H1 (cell line): ENCODE data around the gene HNF1A. TPM values are rescaled to one million over a fixed set of nuclear protein-coding genes. Genes with fewer than 3 reads are reported as not detected.

Experiments used
- CTCF ChIA-PET: fragments of 300-600 bp; sonication (Branson Sonifier 250); formaldehyde crosslinking; loops from one replicate; lab custom pipeline; 2021; ENCODE audit not compliant: partially characterized antibody; lab: Charles Lee
- POLR2A ChIA-PET: fragments of 300-600 bp; sonication (Branson Sonifier 250); formaldehyde crosslinking; loops from one replicate; lab custom pipeline; 2021; ENCODE audit warnings: inconsistent platforms; ENCODE audit not compliant: partially characterized antibody; lab: Charles Lee
- DNase-seq, 2 experiments: peaks; one replicate each; pipeline versions ENCODE4 v3.0.0 to v3.0.0-alpha.2; 2010 to 2022; ENCODE audit warnings: low spot score in 2 of 2, low read depth in 1 of 2, mixed read lengths in 1 of 2
- FAIRE-seq: peaks from 2 replicates; lab custom pipeline; 2011; peaks lifted over from hg19 to GRCh38; lab: Jason Lieb, UNC
- H2AFZ ChIP-seq: 2 replicates; pipeline ENCODE4 v1.8.1; 2012; ENCODE audit warnings: low read length, inconsistent platforms
- H2AK5ac ChIP-seq: 2 replicates; pipeline ENCODE4 v1.6.1; 2013; ENCODE audit warnings: low read depth, low read length
- H2BK120ac ChIP-seq: replicated peaks from 2 replicates; pipeline ENCODE3; 2013; ENCODE audit warnings: low read depth, low read length, inconsistent platforms
- H2BK12ac ChIP-seq: 2 replicates; pipeline ENCODE4 v1.6.1; 2013; ENCODE audit warnings: low read depth, low read length
- H2BK15ac ChIP-seq: 2 replicates; pipeline ENCODE4 v1.6.1; 2013; ENCODE audit warnings: low read length
- H2BK20ac ChIP-seq: 2 replicates; pipeline ENCODE4 v1.6.1; 2013; ENCODE audit warnings: low read length
- H2BK5ac ChIP-seq: 2 replicates; pipeline ENCODE4 v1.6.1; 2013; ENCODE audit warnings: low read depth, low read length
- H3K14ac ChIP-seq: 2 replicates; pipeline ENCODE4 v1.6.1; 2013; ENCODE audit warnings: inconsistent platforms; ENCODE audit not compliant: insufficient read length
- H3K18ac ChIP-seq: 2 replicates; pipeline ENCODE4 v1.6.1; 2013; ENCODE audit warnings: low read length; ENCODE audit errors: extremely low read depth
- H3K23ac ChIP-seq: 2 replicates; pipeline ENCODE4 v1.6.1; 2013; ENCODE audit warnings: inconsistent platforms; ENCODE audit not compliant: insufficient read length
- H3K23me2 ChIP-seq: 2 replicates; pipeline ENCODE4 v1.6.1; 2013; ENCODE audit warnings: low read depth, low read length
- H3K27ac ChIP-seq: 2 replicates; pipeline ENCODE4 v1.6.1; 2011; ENCODE audit warnings: low read depth, low read length, inconsistent platforms
- H3K27me3 ChIP-seq, 4 experiments: replicated peaks in 1 of 4; 1 replicate in 1 of 4; 2 replicates in 3 of 4; pipeline versions ENCODE4 v1.6.1 to v1.8.1; 2011 to 2013; ENCODE audit warnings: low read length in 3 of 4, mild to moderate bottlenecking in 3 of 4, inconsistent platforms in 2 of 4, mixed read lengths in 2 of 4, moderate library complexity in 1 of 4; ENCODE audit not compliant: control insufficient read depth in 3 of 4, insufficient read depth in 3 of 4; ENCODE audit errors: extremely low read depth in 1 of 4
- H3K36me3 ChIP-seq, 4 experiments: 2 replicates each; pipeline versions ENCODE4 v1.6.1 to v1.8.1; 2011 to 2013; ENCODE audit warnings: mild to moderate bottlenecking in 4 of 4, low read length in 3 of 4, moderate library complexity in 2 of 4, control low read depth in 1 of 4, inconsistent platforms in 1 of 4; ENCODE audit not compliant: insufficient read depth in 4 of 4, control insufficient read depth in 2 of 4
- H3K4ac ChIP-seq: replicated peaks from 2 replicates; pipeline ENCODE3; 2013; ENCODE audit warnings: low read length, low read depth, mixed read lengths, inconsistent platforms; ENCODE audit not compliant: insufficient read length
- H3K4me1 ChIP-seq, 4 experiments: replicated peaks in 1 of 4; 1 replicate in 1 of 4; 2 replicates in 3 of 4; pipeline versions ENCODE4 v1.6.1 to v1.8.1; 2011 to 2013; ENCODE audit warnings: low read length in 3 of 4, inconsistent platforms in 2 of 4, mixed read lengths in 1 of 4; ENCODE audit not compliant: insufficient read depth in 4 of 4, control insufficient read depth in 3 of 4
- H3K4me2 ChIP-seq, 2 experiments: 2 replicates each; pipeline versions ENCODE4 v1.6.1 to v1.8.1; 2011 to 2013; ENCODE audit warnings: low read depth in 2 of 2, low read length in 2 of 2, control low read depth in 1 of 2, inconsistent platforms in 1 of 2, mild to moderate bottlenecking in 1 of 2; ENCODE audit not compliant: insufficient read depth in 1 of 2
- H3K4me3 ChIP-seq, 4 experiments: fragments of 200-600, 300-600 bp in 1 of 4; sonication (generic), shearing (Covaris generic), sonication (Bioruptor Twin) in 1 of 4; 2 replicates each; pipeline versions ENCODE4 v1.5.1 to v1.8.1; 2011 to 2016; ENCODE audit warnings: low read length in 4 of 4, low read depth in 3 of 4, control low read depth in 2 of 4, inconsistent platforms in 2 of 4, mild to moderate bottlenecking in 2 of 4, mixed read lengths in 1 of 4, moderate library complexity in 1 of 4; ENCODE audit not compliant: insufficient read depth in 2 of 4; ENCODE audit errors: extremely low read depth in 1 of 4
- H3K56ac ChIP-seq: replicated peaks from 2 replicates; pipeline ENCODE3; 2013; ENCODE audit warnings: low read depth, mild to moderate bottlenecking, mixed read lengths, low read length, inconsistent platforms; ENCODE audit not compliant: insufficient read length
- H3K79me1 ChIP-seq: 2 replicates; pipeline ENCODE4 v1.6.1; 2013; ENCODE audit warnings: low read depth, low read length, control low read depth
- H3K79me2 ChIP-seq, 2 experiments: 2 replicates each; pipeline versions ENCODE4 v1.6.1 to v1.8.1; 2012 to 2013; ENCODE audit warnings: low read length in 2 of 2, mild to moderate bottlenecking in 2 of 2, inconsistent platforms in 1 of 2; ENCODE audit not compliant: insufficient read depth in 2 of 2, control insufficient read depth in 1 of 2
- H3K9ac ChIP-seq, 4 experiments: replicated peaks in 1 of 4; 1 replicate in 1 of 4; 2 replicates in 3 of 4; pipeline versions ENCODE4 v1.6.1 to v1.8.1; 2011 to 2013; ENCODE audit warnings: low read depth in 3 of 4, low read length in 3 of 4, control low read depth in 2 of 4, mild to moderate bottlenecking in 2 of 4, moderate library complexity in 2 of 4, inconsistent platforms in 1 of 4; ENCODE audit errors: extremely low read depth in 1 of 4
- H3K9me3 ChIP-seq, 2 experiments: 2 replicates each; pipeline versions ENCODE4 v1.6.1 to v1.8.1; 2012 to 2013; ENCODE audit warnings: mild to moderate bottlenecking in 2 of 2, moderate library complexity in 2 of 2, control low read depth in 1 of 2, inconsistent platforms in 1 of 2, low read depth in 1 of 2, low read length in 1 of 2, mixed read lengths in 1 of 2; ENCODE audit not compliant: insufficient read depth in 2 of 2
- H4K20me1 ChIP-seq, 2 experiments: replicated peaks in 1 of 2; 2 replicates each; pipeline versions ENCODE3 to v1.8.1; 2011 to 2013; ENCODE audit warnings: inconsistent platforms in 2 of 2, low read length in 2 of 2, mild to moderate bottlenecking in 1 of 2; ENCODE audit not compliant: insufficient read depth in 2 of 2, control insufficient read depth in 1 of 2
- H4K5ac ChIP-seq: 2 replicates; pipeline ENCODE4 v1.6.1; 2013; ENCODE audit warnings: low read length, low read depth, mixed read lengths, inconsistent platforms; ENCODE audit not compliant: insufficient read length
- H4K8ac ChIP-seq: 2 replicates; pipeline ENCODE4 v1.8.0; 2013; ENCODE audit warnings: mild to moderate bottlenecking, moderate library complexity, low read length, inconsistent platforms; ENCODE audit not compliant: insufficient read depth; ENCODE audit errors: extremely low read depth
- H4K91ac ChIP-seq: replicated peaks from 2 replicates; pipeline ENCODE3; 2013; ENCODE audit warnings: low read length, mixed read lengths, inconsistent platforms; ENCODE audit not compliant: insufficient read length
- CTBP2 ChIP-seq: IDR thresholded peaks from 2 replicates; pipeline ENCODE4 v1.7.0; 2011; ENCODE audit warnings: borderline replicate concordance, mild to moderate bottlenecking, moderate library complexity, mixed read lengths, low read length; ENCODE audit not compliant: insufficient read depth, insufficient read length
- PHF8 ChIP-seq: fragments of 200-600 bp; sonication (generic); conservative IDR thresholded peaks from 2 replicates; pipeline ENCODE4 v1.7.1; 2012; ENCODE audit warnings: low read depth, mild to moderate bottlenecking, inconsistent platforms, low read length, moderate library complexity
- RXRA ChIP-seq: IDR thresholded peaks from 2 replicates; pipeline ENCODE4 v1.6.1; 2011; ENCODE audit warnings: low read depth, mild to moderate bottlenecking, low read length, moderate library complexity; ENCODE audit not compliant: insufficient read depth
- SIX5 ChIP-seq: IDR thresholded peaks from 2 replicates; pipeline ENCODE4 v1.6.1; 2011; ENCODE audit warnings: mild to moderate bottlenecking, low read depth, low read length
- SP1 ChIP-seq: IDR thresholded peaks from 2 replicates; pipeline ENCODE4 v1.6.1; 2011; ENCODE audit warnings: low read depth, low read length
- SP2 ChIP-seq: IDR thresholded peaks from 2 replicates; pipeline ENCODE4 v1.6.1; 2012; ENCODE audit warnings: mild to moderate bottlenecking, low read length, inconsistent platforms
- TAF7 ChIP-seq: optimal IDR thresholded peaks from 2 replicates; pipeline ENCODE3; 2011; ENCODE audit warnings: low read depth, mild to moderate bottlenecking, inconsistent platforms, low read length, moderate library complexity, borderline replicate concordance
- WGBS, 2 experiments: shearing (Covaris generic) in 1 of 2; methylation state at CpG; one replicate each; pipeline versions ENCODE4 v1.1.6 to v1.1.7; 2013 to 2015; ENCODE audit warnings: low lambda C conversion rate in 2 of 2, mixed read lengths in 2 of 2, inconsistent platforms in 1 of 2, low coverage in 1 of 2, missing lambda C conversion rate in 1 of 2; ENCODE audit not compliant: insufficient replicate concordance in 2 of 2, insufficient coverage in 1 of 2, insufficient read length in 1 of 2; ENCODE audit errors: extremely low coverage in 1 of 2, missing lambda C conversion rate in 1 of 2; 5-methylcytosine and 5-hydroxymethylcytosine counted together
- polyA plus RNA-seq, 7 experiments: library from polyadenylated mRNA; depleted of rRNA in 3 of 7; stranded (reverse) in 5 of 7; unstranded in 2 of 7; fragments of >200 nt in 5 of 7; fragments of 200-250 nt in 2 of 7; gene quantifications; 1 replicate in 5 of 7; 2 replicates in 1 of 7; 4 replicates in 1 of 7; pipeline versions ENCODE4 v1.2.1 to v1.2.3, GENCODE V29; 2011 to 2013; ENCODE audit warnings: missing spikeins in 2 of 7, mixed read lengths in 2 of 7
- total RNA-seq: library from RNA; stranded (reverse); fragmentation: NEBNext Ultra II Directional; extraction: Animal tissue kit (Norgen Biotek cat#: 25700); gene quantifications from 2 replicates; pipeline ENCODE4 v1.2.1, GENCODE V29; 2021
- TF ChIP-seq, protein P1 (sequence below): IDR thresholded peaks from 2 replicates; pipeline ENCODE4 v1.6.1; 2012; ENCODE audit warnings: inconsistent platforms
- TF ChIP-seq, protein P2 (sequence below): IDR thresholded peaks from 2 replicates; pipeline ENCODE4 v1.6.1; 2011; ENCODE audit warnings: low read length, improper control_type of control experiment

The HNF1A gene
- total and polyA plus RNA-seq, 2 of the 8 experiments (the other 6 are each of a cell fraction or from before 2014, with no cell fraction given): not detected

- peaks cover 0 to 3% (median 0%) of the 10 kb centered on the region in 4 experiments; a peak in 2 of 7 replicates for H3K4me1 ChIP-seq
- H3K4ac ChIP-seq: no peak overlapping the region
- no peak overlapping the region for H2BK12ac ChIP-seq
- H3K14ac ChIP-seq: no peak overlapping the region
- no peak for DNase-seq
- POLR2A ChIA-PET: no interaction called here
- H3K23me2 ChIP-seq: no peaks in the 10 kb centered on the region
- H2BK5ac ChIP-seq: peak overlapping the region; percentile 35; the same call in 1 of the 2 replicates
- TF ChIP-seq SP1 (no peak), CTBP2 (no peak), PHF8 (no peak), RXRA (no peak), SP2 (no peak), SIX5 (no peak), TAF7 (no peak)
- TF ChIP-seq, protein P1, sequence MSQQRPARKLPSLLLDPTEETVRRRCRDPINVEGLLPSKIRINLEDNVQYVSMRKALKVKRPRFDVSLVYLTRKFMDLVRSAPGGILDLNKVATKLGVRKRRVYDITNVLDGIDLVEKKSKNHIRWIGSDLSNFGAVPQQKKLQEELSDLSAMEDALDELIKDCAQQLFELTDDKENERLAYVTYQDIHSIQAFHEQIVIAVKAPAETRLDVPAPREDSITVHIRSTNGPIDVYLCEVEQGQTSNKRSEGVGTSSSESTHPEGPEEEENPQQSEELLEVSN: no peak
- TF ChIP-seq, protein P2, sequence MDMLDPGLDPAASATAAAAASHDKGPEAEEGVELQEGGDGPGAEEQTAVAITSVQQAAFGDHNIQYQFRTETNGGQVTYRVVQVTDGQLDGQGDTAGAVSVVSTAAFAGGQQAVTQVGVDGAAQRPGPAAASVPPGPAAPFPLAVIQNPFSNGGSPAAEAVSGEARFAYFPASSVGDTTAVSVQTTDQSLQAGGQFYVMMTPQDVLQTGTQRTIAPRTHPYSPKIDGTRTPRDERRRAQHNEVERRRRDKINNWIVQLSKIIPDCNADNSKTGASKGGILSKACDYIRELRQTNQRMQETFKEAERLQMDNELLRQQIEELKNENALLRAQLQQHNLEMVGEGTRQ: no peak
- TF ChIP-seq, all 59 proteins: peak for 0
- Histone ChIP-seq H3K9me3 (no peaks in the 10 kb centered on the region), H3K23ac (no peak overlapping the region), H4K91ac (no peak overlapping the region), H4K8ac (peak overlapping the region; percentile 42; the same call in 1 of the 2 replicates), H4K5ac (no peak overlapping the region), H3K4me3 (no peak overlapping the region), H3K79me2 (no peaks in the 10 kb centered on the region), H2BK15ac (no peak overlapping the region; the same call in 1 of the 2 replicates), H3K27ac (no peak overlapping the region), H3K27me3 (no peaks in the 10 kb centered on the region), H3K56ac (no peak overlapping the region), H4K20me1 (no peaks in the 10 kb centered on the region), H2BK120ac (no peak overlapping the region), H3K79me1 (no peaks in the 10 kb centered on the region), H3K9ac (no peak overlapping the region), H3K18ac (no peak overlapping the region), H2BK20ac (no peak overlapping the region), H2AK5ac (no peak overlapping the region), H3K36me3 (no peaks in the 10 kb centered on the region), H2AFZ (peak overlapping the region; percentile 12; the same call in 1 of the 2 replicates), H3K4me2 (no peak overlapping the region)
- CTCF ChIA-PET: interaction anchor here (0.6 to 1.7 kb wide), 7 partner anchors 9 to 227 kb away, joined by 3 to 6 read pairs (median 3); no protein-coding TSS in a partner anchor
- FAIRE-seq: no peak
- 81% methylated on average over 13 of the region's 13 CpGs; no CpG with 5 or more reads in 1 of the 2 experiments for WGBS, 2 experiments
These were observed 12.7 kb upstream of the HNF1A start for GRCh38 chr12:120965534-120966091.
